LNCAP (cell line): Measurements from ENCODE around the gene KEAP1.

Source experiments
- CTCF ChIP-seq: fragments of 450-650 bp; IDR thresholded peaks from 2 replicates; pipeline ENCODE4 v1.5.1; 2017; ENCODE audit warnings: mild to moderate bottlenecking

The KEAP1 gene

GRCh38 chr19:10503002-10503789 lies at the start of gene KEAP1:
Gene KEAP1, minus strand, starts transcription at chr19:10503356. Its CDS starts 3,323 bp downstream, at chr19:10500033.
- TF ChIP-seq CTCF: no peak

- TF ChIP-seq CTCF: no peak
These were observed 49.4 kb upstream of the KEAP1 start for GRCh38 chr19:10552510-10553053.

GRCh38 chr19:10551698-10552301 lies 48.6 kb upstream of the KEAP1 start:
- peak; percentile 22; the same call in 1 of the 2 replicates for TF ChIP-seq CTCF

GRCh38 chr19:10550336-10550735 lies 47.2 kb upstream of the KEAP1 start:
- TF ChIP-seq CTCF: no peak

GRCh38 chr19:10549733-10550132 lies 46.6 kb upstream of the KEAP1 start:
- no peak for TF ChIP-seq CTCF

- no peak for TF ChIP-seq CTCF
These were observed 45.7 kb upstream of the KEAP1 start for GRCh38 chr19:10548746-10549276.

- TF ChIP-seq CTCF: no peak
These were observed 43.7 kb upstream of the KEAP1 start for GRCh38 chr19:10546817-10547216.
